OCI-LY3 (cell line): ENCODE results near the gene GLRA3.

ENCODE experiments used
- H2AFZ ChIP-seq: fragments of 200-600, 300-600 bp; shearing (Covaris generic); 2 replicates; pipeline ENCODE4 v1.6.0; 2014; ENCODE audit warnings: antibody characterized with exemption, low read depth, low read length
- H3K27ac ChIP-seq: fragments of 200-600, 300-600 bp; sonication (generic); 2 replicates; pipeline ENCODE4 v1.5.1; 2014; ENCODE audit warnings: mild to moderate bottlenecking, low read length, moderate library complexity, mixed read lengths
- H3K27me3 ChIP-seq: fragments of 200-600, 300-600 bp; sonication (generic); 2 replicates; pipeline ENCODE4 v1.6.1; 2014; ENCODE audit warnings: low read depth, low read length, mixed read lengths
- H3K36me3 ChIP-seq: fragments of 200-600, 300-600 bp; sonication (generic); replicated peaks from 2 replicates; pipeline ENCODE3; 2014; ENCODE audit warnings: low read depth, low read length, mixed read lengths
- H3K4me1 ChIP-seq: fragments of 300-600, 200-600 bp; sonication (generic); 2 replicates; pipeline ENCODE4 v1.6.1; 2014; ENCODE audit warnings: low read length, mixed read lengths
- H3K4me2 ChIP-seq: fragments of 200-600, 300-600 bp; sonication (generic); 2 replicates; pipeline ENCODE4 v1.6.1; 2014; ENCODE audit warnings: low read length, mixed read lengths
- H3K4me3 ChIP-seq: fragments of 300-600, 200-600 bp; sonication (generic); 2 replicates; pipeline ENCODE4 v1.5.1; 2014; ENCODE audit warnings: antibody characterized with exemption, mild to moderate bottlenecking, low read length, moderate library complexity
- H3K79me2 ChIP-seq: fragments of 300-600, 200-600 bp; shearing (Covaris generic); 2 replicates; pipeline ENCODE4 v1.6.1; 2014; ENCODE audit warnings: mild to moderate bottlenecking, low read length, mixed read lengths
- H3K9ac ChIP-seq: fragments of 300-600, 200-600 bp; shearing (Covaris generic); 2 replicates; pipeline ENCODE4 v1.6.0; 2014; ENCODE audit warnings: mild to moderate bottlenecking, low read length, moderate library complexity
- H3K9me3 ChIP-seq: fragments of 200-600, 300-600 bp; shearing (Covaris generic); 2 replicates; pipeline ENCODE4 v1.6.1; 2014; ENCODE audit warnings: low read length, mixed read lengths; ENCODE audit not compliant: insufficient read depth
- H4K20me1 ChIP-seq: fragments of 200-600, 300-600 bp; sonication (generic); 2 replicates; pipeline ENCODE4 v1.6.1; 2016; ENCODE audit warnings: low read length, mixed read lengths; ENCODE audit not compliant: insufficient read depth
- EZH2phosphoT487 ChIP-seq: fragments of 200-600 bp; shearing (Covaris generic); IDR thresholded peaks from 2 replicates; pipeline ENCODE4 v1.6.1; 2018; ENCODE audit warnings: antibody characterized with exemption, mixed run types, low read depth
- TF ChIP-seq, protein P1 (sequence below): fragments of 200-600, 300-600 bp; sonication (generic); IDR thresholded peaks from 2 replicates; pipeline ENCODE4 v1.5.1; 2014; ENCODE audit warnings: antibody characterized with exemption, low read length, low read depth

Gene GLRA3

DNA sequence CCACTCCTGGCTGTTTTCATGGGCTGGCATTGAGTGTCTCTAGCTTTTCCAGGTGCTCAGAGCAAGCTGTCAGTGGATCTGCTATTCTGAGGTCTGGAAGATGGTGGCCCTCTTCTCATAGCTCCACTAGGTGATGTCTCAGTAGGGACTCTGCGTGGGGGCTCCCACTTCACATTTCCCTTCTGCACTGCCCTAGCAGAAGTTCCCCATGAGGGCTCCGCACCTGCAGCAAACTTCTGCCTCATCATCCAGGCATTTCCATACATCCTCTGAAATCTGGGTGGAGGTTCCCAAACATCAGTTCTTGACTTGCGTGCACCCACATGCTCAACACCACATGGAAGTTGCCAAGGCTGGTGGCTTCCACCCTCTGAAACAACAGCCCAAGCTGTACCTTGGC is 13.8 kb downstream of the GLRA3 start:
- Histone ChIP-seq H3K9me3 (no peaks in the 10 kb centered on the region), H3K4me1 (no peaks in the 10 kb centered on the region), H3K27ac (no peak overlapping the region), H4K20me1 (no peaks in the 10 kb centered on the region), H3K9ac (no peak overlapping the region), H2AFZ (no peak overlapping the region), H3K4me2 (no peak overlapping the region), H3K4me3 (no peak overlapping the region), H3K36me3 (no peaks in the 10 kb centered on the region), H3K27me3 (no peaks in the 10 kb centered on the region), H3K79me2 (no peaks in the 10 kb centered on the region)
- TF ChIP-seq, protein P1, sequence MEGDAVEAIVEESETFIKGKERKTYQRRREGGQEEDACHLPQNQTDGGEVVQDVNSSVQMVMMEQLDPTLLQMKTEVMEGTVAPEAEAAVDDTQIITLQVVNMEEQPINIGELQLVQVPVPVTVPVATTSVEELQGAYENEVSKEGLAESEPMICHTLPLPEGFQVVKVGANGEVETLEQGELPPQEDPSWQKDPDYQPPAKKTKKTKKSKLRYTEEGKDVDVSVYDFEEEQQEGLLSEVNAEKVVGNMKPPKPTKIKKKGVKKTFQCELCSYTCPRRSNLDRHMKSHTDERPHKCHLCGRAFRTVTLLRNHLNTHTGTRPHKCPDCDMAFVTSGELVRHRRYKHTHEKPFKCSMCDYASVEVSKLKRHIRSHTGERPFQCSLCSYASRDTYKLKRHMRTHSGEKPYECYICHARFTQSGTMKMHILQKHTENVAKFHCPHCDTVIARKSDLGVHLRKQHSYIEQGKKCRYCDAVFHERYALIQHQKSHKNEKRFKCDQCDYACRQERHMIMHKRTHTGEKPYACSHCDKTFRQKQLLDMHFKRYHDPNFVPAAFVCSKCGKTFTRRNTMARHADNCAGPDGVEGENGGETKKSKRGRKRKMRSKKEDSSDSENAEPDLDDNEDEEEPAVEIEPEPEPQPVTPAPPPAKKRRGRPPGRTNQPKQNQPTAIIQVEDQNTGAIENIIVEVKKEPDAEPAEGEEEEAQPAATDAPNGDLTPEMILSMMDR, result no peak
- TF ChIP-seq EZH2phosphoT487, result no peak

GRCh38 chr4:174813292-174813691 is 15.8 kb downstream of the GLRA3 start:
- Histone ChIP-seq H3K27ac (no peak overlapping the region), H3K27me3 (no peaks in the 10 kb centered on the region), H3K4me3 (no peak overlapping the region), H2AFZ (no peak overlapping the region), H3K36me3 (no peaks in the 10 kb centered on the region), H3K79me2 (no peaks in the 10 kb centered on the region), H3K4me2 (no peak overlapping the region), H3K9ac (no peak overlapping the region), H4K20me1 (no peaks in the 10 kb centered on the region), H3K4me1 (no peaks in the 10 kb centered on the region), H3K9me3 (no peaks in the 10 kb centered on the region)
- TF ChIP-seq, protein P1, result no peak
- no peak for TF ChIP-seq EZH2phosphoT487

- H3K36me3 ChIP-seq, result no peaks in the 10 kb centered on the region
- no peak overlapping the region for H3K27ac ChIP-seq
- H3K27me3 ChIP-seq, result no peaks in the 10 kb centered on the region
- TF ChIP-seq, protein P1, result no peak
- TF ChIP-seq EZH2phosphoT487, result no peak
- no peaks in the 10 kb centered on the region for H3K79me2 ChIP-seq
- H3K9me3 ChIP-seq, result no peaks in the 10 kb centered on the region
- H3K4me3 ChIP-seq, result no peak overlapping the region
- H2AFZ ChIP-seq, result no peak overlapping the region
- H3K4me1 ChIP-seq, result no peaks in the 10 kb centered on the region
- H3K4me2 ChIP-seq, result no peak overlapping the region
- H4K20me1 ChIP-seq, result no peaks in the 10 kb centered on the region
- H3K9ac ChIP-seq, result no peak overlapping the region
These were observed 18.2 kb downstream of the GLRA3 start for GRCh38 chr4:174810834-174811233.

GRCh38 chr4:174808836-174809235 is 20.2 kb downstream of the GLRA3 start:
- no peaks in the 10 kb centered on the region for H3K9me3 ChIP-seq
- H3K27ac ChIP-seq, result no peak overlapping the region
- no peaks in the 10 kb centered on the region for H3K4me1 ChIP-seq
- no peak overlapping the region for H3K4me2 ChIP-seq
- no peak overlapping the region for H3K4me3 ChIP-seq
- no peak for TF ChIP-seq EZH2phosphoT487
- TF ChIP-seq, protein P1, result no peak
- no peak overlapping the region for H3K9ac ChIP-seq
- no peak overlapping the region for H2AFZ ChIP-seq
- no peaks in the 10 kb centered on the region for H3K36me3 ChIP-seq
- no peaks in the 10 kb centered on the region for H4K20me1 ChIP-seq
- no peaks in the 10 kb centered on the region for H3K79me2 ChIP-seq
- H3K27me3 ChIP-seq, result no peaks in the 10 kb centered on the region
